T-helper 2 cell treated with Interferon-gamma antibody and Interleukin-4, amounts not matched to agents 5 μg/mL and 100 μg/mL, for 36 hours (primary cell): ENCODE data around the gene TTI1.

Experiments
- DNase-seq: peaks from one replicate; pipeline ENCODE4 v3.0.0; 2021; ENCODE audit warnings: low spot score
- H3K27ac Mint-ChIP-seq: one replicate; pipeline ENCODE4 v1.8.0; 2021; ENCODE audit warnings: mild to moderate bottlenecking, mixed read lengths
- H3K27me3 Mint-ChIP-seq: one replicate; pipeline ENCODE4 v1.8.0; 2021; ENCODE audit warnings: low read depth, mixed read lengths
- H3K36me3 Mint-ChIP-seq: one replicate; pipeline ENCODE4 v1.8.0; 2021; ENCODE audit warnings: low read depth, mixed read lengths
- H3K4me1 Mint-ChIP-seq: one replicate; pipeline ENCODE4 v1.8.0; 2021; ENCODE audit warnings: low read depth, mixed read lengths
- H3K4me3 Mint-ChIP-seq: one replicate; pipeline ENCODE4 v1.8.0; 2022; ENCODE audit warnings: mild to moderate bottlenecking, moderate library complexity, mixed read lengths
- H3K9me3 Mint-ChIP-seq: one replicate; pipeline ENCODE4 v1.8.0; 2021; ENCODE audit warnings: mixed read lengths

The TTI1 gene

GRCh38 chr20:38043512-38044300, 10.4 kb upstream of the TTI1 start:
- Mint-ChIP-seq H3K4me3 (no peak overlapping the region), H3K4me1 (peaks cover 5% of the 10 kb centered on the region), H3K27ac (no peak overlapping the region), H3K9me3 (no peaks in the 10 kb centered on the region), H3K36me3 (peaks cover 44% of the 10 kb centered on the region), H3K27me3 (no peaks in the 10 kb centered on the region)
- DNase-seq, result peak; percentile 17

DNA sequence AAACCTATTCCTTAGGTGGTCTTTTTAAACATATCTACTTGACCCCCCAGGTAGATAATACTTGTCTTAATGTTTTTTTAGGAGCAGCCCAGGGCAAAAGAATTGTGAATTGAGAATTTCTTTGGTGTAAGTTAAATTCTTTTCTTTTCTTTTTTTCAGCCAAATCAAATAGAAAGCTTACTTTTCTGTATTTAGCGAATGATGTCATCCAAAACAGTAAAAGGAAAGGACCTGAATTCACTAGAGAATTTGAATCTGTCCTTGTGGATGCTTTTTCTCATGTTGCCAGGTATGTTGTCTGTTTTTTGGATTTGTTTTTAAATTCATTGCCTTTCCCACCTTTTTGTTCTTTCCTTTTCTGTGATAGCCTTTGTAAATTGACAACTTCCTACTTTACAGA, 7.0 kb upstream of the TTI1 start:
- Mint-ChIP-seq H3K4me3 (no peak overlapping the region), H3K27ac (no peak overlapping the region), H3K9me3 (no peaks in the 10 kb centered on the region), H3K36me3 (peaks cover 42% of the 10 kb centered on the region), H3K4me1 (peaks cover 17% of the 10 kb centered on the region), H3K27me3 (no peaks in the 10 kb centered on the region)
- no peak for DNase-seq

DNA sequence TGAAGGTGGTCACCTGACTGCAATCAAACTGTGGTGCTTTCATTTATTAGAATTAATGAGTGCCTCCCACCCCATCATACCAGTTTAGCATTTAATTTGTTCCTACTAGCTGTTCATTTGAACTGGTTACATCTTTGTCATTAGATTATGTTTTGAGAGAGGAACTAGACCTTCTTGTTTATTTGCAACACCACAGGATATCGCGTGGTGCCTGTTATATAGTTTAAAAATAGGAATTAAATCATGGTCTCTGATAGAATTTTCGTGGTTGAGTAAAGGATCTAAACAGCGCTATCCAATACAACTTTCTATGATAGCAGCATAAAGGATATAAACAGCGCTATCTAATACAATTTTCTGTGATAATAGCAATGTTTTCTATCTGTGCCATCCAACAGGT, 3.1 kb upstream of the TTI1 start:
- Mint-ChIP-seq H3K4me1 (peaks cover 36% of the 10 kb centered on the region), H3K27ac (no peak overlapping the region), H3K27me3 (no peaks in the 10 kb centered on the region), H3K36me3 (peaks cover 32% of the 10 kb centered on the region), H3K9me3 (no peaks in the 10 kb centered on the region), H3K4me3 (peak overlapping the region; percentile 15)
- DNase-seq, result no peak

DNA sequence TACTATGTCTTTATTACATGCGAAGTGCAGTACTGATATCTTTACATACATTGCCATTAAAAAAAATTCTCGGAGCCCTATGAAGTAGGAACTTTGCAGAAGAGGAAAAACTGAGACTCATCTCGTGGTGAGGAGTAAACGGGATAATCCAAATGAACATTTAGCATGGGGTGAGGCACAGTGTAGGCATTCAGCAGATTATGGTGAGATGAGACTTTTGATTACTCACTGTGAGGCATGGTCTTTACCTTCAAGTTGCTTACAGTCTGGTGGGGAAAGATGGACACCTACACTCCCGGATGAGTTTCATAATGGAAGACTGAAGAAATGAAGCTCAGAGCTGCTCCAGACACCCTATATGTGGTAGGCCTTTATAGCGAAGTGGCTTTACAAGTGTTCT, 1.7 kb upstream of the TTI1 start:
- H3K4me1 Mint-ChIP-seq, result peaks cover 43% of the 10 kb centered on the region
- peak overlapping the region; percentile 99 for H3K27ac Mint-ChIP-seq
- DNase-seq, result no peak
- peaks cover 21% of the 10 kb centered on the region for H3K36me3 Mint-ChIP-seq
- H3K9me3 Mint-ChIP-seq, result no peaks in the 10 kb centered on the region
- H3K27me3 Mint-ChIP-seq, result no peaks in the 10 kb centered on the region
- H3K4me3 Mint-ChIP-seq, result peak overlapping the region; percentile 98

DNA sequence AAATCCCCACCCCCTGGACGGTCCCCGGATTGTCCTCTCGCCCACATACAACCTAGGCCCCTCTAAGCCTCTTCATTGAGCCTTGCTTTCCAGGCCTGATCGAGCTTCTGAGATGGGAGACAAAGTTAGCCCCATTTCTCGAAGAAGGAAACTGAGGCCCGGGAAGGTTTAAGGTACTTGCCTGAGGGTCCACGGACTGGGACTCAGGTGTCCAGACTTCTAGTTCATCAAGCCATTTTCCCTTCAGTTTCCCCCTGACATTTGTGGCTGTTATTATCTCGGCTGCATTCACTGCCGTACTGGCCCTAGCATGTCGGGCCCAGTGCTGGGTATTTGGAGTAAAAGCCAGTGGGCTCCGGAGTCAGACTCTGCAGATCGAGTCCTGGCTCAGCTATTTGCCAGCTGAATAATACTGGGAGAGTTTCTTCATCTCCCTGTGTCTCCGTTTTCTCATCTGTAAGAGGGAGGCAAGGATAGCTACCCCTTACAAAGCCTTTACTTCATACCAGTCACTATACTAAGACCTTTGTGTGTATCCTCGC, 923 bp upstream of the TTI1 start:
- Mint-ChIP-seq H3K9me3 (no peaks in the 10 kb centered on the region), H3K4me3 (peak overlapping the region; percentile 98), H3K4me1 (peaks cover 46% of the 10 kb centered on the region), H3K27me3 (no peaks in the 10 kb centered on the region), H3K36me3 (peaks cover 21% of the 10 kb centered on the region), H3K27ac (peak overlapping the region; percentile 99)
- DNase-seq, result no peak

GRCh38 chr20:38032585-38033329, 499 bp downstream of the TTI1 start:
- no peak for DNase-seq

DNA sequence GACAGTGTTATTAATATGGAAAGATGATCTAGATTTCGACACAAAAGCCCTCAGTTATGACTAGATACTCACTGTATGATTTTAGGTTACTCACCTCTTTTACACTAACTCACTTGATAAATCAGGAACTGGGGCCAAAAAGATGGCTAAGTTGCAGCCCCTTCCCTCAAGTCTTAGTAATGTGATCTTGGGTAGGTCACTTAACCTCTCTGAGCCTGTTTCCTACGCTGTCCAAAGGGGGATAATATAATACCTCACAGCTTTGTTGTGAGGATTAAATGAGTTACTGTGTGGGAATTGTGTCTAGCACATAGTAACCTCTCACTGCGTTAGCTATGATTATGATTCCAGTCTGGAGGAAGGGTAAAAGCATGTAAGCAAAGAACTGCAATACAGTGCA, 1.3 kb downstream of the TTI1 start:
- Mint-ChIP-seq H3K9me3 (no peaks in the 10 kb centered on the region), H3K4me3 (peak overlapping the region; percentile 98), H3K4me1 (peaks cover 48% of the 10 kb centered on the region), H3K27me3 (no peaks in the 10 kb centered on the region), H3K27ac (peak overlapping the region; percentile 99), H3K36me3 (peaks cover 26% of the 10 kb centered on the region)
- DNase-seq, result no peak

More at GRCh38 chr20:38032585-38033329, 499 bp downstream of the TTI1 start:
- H3K9me3 Mint-ChIP-seq, result no peaks in the 10 kb centered on the region
- peaks cover 29% of the 10 kb centered on the region for H3K36me3 Mint-ChIP-seq
- peak overlapping the region; percentile 99 for H3K27ac Mint-ChIP-seq
- no peaks in the 10 kb centered on the region for H3K27me3 Mint-ChIP-seq
- H3K4me3 Mint-ChIP-seq, result peak overlapping the region; percentile 98
- H3K4me1 Mint-ChIP-seq, result peaks cover 53% of the 10 kb centered on the region

DNA sequence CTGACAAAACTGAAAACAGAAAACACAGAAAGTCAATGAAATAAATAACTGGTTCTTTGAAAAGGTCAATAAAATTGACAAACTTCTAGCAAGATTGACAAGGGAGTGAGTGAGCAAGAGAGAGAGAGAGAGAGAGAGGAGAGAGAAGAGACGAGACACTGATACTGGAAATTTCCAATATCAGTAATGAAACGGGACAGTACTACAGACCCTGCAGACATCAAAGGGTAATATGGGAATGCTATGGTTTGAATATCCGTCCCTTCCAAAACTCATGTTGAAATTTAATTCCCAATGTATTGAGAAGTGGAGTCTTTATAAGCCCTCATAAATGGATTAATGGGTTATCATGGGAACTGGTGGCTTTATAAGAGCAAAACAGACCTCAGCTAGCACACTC, 3.8 kb downstream of the TTI1 start:
- H3K36me3 Mint-ChIP-seq, result peaks cover 26% of the 10 kb centered on the region
- H3K27me3 Mint-ChIP-seq, result no peaks in the 10 kb centered on the region
- H3K4me1 Mint-ChIP-seq, result peaks cover 33% of the 10 kb centered on the region
- no peaks in the 10 kb centered on the region for H3K9me3 Mint-ChIP-seq
- peak overlapping the region; percentile 1 for H3K27ac Mint-ChIP-seq
- no peak for DNase-seq
- H3K4me3 Mint-ChIP-seq, result no peak overlapping the region

- peaks cover 15% of the 10 kb centered on the region for H3K4me1 Mint-ChIP-seq
Measured at GRCh38 chr20:38024496-38024895, 8.8 kb downstream of the TTI1 start.

GRCh38 chr20:38023181-38024001, 9.9 kb downstream of the TTI1 start:
- Mint-ChIP-seq H3K36me3 (peaks cover 33% of the 10 kb centered on the region), H3K4me3 (no peak overlapping the region), H3K27me3 (no peaks in the 10 kb centered on the region), H3K9me3 (peaks cover 9% of the 10 kb centered on the region), H3K27ac (no peak overlapping the region), H3K4me1 (peaks cover 5% of the 10 kb centered on the region)
- DNase-seq, result no peak

More at GRCh38 chr20:38024496-38024895, 8.8 kb downstream of the TTI1 start:
- Mint-ChIP-seq H3K27me3 (no peaks in the 10 kb centered on the region), H3K4me3 (no peak overlapping the region), H3K9me3 (no peaks in the 10 kb centered on the region), H3K36me3 (peaks cover 29% of the 10 kb centered on the region), H3K27ac (no peak overlapping the region)
- DNase-seq, result no peak

DNA sequence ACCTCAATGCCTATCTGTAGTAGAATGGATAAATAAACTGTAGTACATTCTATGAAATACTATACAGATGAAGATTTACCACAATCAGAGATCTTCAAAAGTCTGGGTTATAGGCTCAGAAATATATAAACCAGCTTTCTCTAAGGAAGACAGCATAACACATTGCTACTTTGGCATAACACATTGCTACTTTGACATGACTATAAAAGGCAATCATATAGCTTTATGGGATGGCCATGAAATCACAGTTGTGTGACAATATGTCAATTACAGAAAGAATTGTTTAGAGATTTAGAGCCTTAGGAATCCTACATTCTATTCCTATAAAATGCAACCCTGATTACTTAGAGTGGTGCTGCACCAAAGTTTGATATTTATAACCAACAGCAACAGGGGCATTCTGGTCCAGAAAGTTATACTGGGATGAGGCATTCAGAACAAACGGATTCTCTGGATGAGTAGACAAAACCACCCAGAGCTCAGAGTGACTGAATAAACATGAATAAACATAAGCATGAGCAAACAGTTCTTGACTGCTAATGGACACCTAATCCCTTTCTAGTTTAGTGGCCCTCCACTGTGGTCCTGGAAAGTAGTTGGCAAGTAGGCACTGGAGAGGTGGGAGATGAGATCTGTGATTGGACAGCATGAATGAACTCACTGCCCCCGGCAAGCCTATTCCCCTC, 12.0 kb downstream of the TTI1 start:
- H3K9me3 Mint-ChIP-seq, result peaks cover 24% of the 10 kb centered on the region
- no peak overlapping the region for H3K27ac Mint-ChIP-seq
- peaks cover 46% of the 10 kb centered on the region for H3K36me3 Mint-ChIP-seq
- peaks cover 4% of the 10 kb centered on the region for H3K4me1 Mint-ChIP-seq
- H3K4me3 Mint-ChIP-seq, result no peak overlapping the region
- DNase-seq, result no peak
- no peaks in the 10 kb centered on the region for H3K27me3 Mint-ChIP-seq

- H3K27me3 Mint-ChIP-seq, result no peaks in the 10 kb centered on the region
- H3K27ac Mint-ChIP-seq, result no peak overlapping the region
- DNase-seq, result no peak
- H3K9me3 Mint-ChIP-seq, result peaks cover 24% of the 10 kb centered on the region
- H3K36me3 Mint-ChIP-seq, result peaks cover 55% of the 10 kb centered on the region
- H3K4me3 Mint-ChIP-seq, result no peak overlapping the region
- H3K4me1 Mint-ChIP-seq, result no peaks in the 10 kb centered on the region
Measured at GRCh38 chr20:38018385-38018784, 14.9 kb downstream of the TTI1 start.

- H3K4me3 Mint-ChIP-seq, result no peak overlapping the region
- peaks cover 24% of the 10 kb centered on the region for H3K9me3 Mint-ChIP-seq
- H3K36me3 Mint-ChIP-seq, result peaks cover 59% of the 10 kb centered on the region
- no peaks in the 10 kb centered on the region for H3K4me1 Mint-ChIP-seq
- no peaks in the 10 kb centered on the region for H3K27me3 Mint-ChIP-seq
- no peak for DNase-seq
- no peak overlapping the region for H3K27ac Mint-ChIP-seq
Measured at GRCh38 chr20:38017959-38018358, 15.3 kb downstream of the TTI1 start.
